ENCODE measurements around the gene PLCH2. TPM values are rescaled to one million over a fixed set of nuclear protein-coding genes. Genes with fewer than 3 reads are reported as not detected.
"Not testable (repeated sequence)": the region's sequence is repeated elsewhere in the genome, so short reads cannot be mapped to it uniquely, and the experiment has no call there.

Gene PLCH2
- total RNA-seq, 1 experiment from 2014 or later = 0.22 TPM

DNA sequence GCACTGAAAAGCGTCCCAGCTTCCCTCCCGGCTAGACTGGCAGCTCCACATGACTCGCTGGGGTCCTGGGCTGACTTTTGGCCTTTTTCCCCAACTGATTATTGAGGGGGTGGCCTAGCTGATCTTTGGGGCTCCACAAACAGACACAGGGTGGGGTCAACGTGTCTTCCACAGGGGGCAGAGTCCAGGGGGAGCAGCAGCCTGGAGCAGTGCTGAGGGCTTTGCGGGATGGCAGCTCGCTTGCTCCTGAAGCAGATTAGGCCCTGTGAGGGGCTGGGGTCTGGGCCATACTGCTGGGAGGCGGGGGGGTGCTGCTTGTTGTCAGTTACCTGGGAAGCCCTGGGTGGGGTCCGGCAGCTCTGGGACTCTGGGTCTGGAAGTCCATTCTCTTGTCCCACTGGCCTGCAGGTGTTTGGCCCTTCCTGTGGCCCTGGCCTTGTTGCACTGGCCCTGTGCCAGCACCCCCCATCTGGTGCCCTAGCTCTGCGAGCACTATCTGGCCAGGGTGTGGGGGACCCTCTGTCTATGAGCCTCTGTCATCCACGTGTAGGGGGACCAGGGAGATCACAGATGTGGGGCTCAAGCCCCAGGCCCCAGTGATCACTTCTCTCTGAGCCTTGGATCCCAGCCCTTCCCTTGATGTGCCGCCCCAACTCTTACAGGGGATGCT lies 66.3 kb downstream of the PLCH2 start:
- Histone ChIP-seq H3K4me1 (peaks cover 30% of the 10 kb centered on the region), H3K36me3 (no peaks in the 10 kb centered on the region), H3K27ac (no peak overlapping the region)

DNA sequence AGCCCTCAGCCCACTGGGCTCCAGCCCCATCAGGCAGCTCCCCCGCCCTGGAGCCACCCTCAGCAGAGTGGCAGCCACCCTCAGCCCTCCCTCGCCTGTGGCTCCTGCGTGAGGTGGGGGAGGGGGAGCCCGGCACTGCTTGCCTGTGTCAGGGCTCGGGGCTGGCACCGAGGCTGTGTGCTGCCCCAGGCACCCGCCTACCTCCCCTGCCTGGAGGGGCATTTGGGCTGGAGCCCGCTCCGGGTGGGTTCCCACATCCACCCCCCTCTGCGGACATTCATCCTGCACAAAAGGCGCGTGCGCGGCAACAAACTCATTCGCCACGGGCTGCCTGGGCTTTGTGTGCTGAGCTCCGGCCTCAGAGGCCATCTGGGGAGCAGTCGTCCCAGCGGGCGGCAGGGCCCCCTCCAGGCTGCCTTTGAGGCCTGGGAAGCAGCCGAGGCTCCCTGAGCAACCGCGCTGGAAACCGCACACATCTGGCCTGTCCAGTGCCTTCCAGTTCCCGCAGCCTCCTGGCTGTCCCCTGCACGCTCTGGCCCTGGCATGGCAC lies 67.5 kb downstream of the PLCH2 start:
- H3K4me1 ChIP-seq = peaks cover 30% of the 10 kb centered on the region
- peak; percentile 74 to 85 for DNase-seq

More for the DNA sequence above, 66.3 kb downstream of the PLCH2 start:
- Histone ChIP-seq H3K27me3 (peaks cover 17% of the 10 kb centered on the region; the same call in 1 of the 2 replicates), H3K4me3 (no peak overlapping the region), H3K9me3 (replicated peaks) (no peaks in the 10 kb centered on the region)
- DNase-seq = no peak

DNA sequence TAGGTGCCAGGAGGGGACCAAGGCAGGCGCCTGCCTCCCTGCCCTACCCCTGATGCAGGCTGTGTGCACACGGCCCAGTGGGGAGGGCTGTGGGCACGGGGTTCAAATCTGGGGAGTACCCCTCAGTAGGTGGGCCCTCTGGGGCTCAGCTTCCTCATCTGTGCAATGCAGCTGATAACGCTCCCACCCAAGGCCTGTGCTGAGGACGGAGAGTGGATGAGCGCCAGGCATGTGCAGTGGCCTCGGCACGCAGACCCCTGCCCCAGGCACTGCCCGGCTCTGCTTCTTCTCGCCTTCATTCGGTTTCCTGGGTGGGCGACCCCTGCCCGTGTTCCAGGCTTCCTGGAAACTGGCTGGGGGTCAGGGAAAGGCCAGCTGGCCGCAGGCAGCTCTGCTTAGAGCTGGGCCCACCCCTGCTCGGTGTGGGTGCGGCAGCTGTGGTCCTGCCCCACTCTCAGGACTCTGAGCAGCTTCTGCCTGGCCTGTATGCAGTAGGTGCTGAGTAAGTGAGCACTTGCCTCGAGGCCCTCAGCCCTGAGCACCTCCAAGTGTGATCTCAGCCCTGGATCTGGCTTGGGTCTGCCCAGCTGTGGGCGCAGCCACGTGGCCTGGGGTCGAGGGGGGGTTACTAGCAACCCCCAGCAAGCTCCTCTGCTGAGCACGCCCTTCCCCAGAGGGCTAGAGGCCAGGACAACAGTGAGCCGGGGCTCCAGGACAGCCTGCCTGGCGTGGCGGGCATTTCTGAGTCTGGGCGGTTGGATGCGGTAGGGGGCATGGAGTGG lies 68.2 kb downstream of the PLCH2 start:
- Histone ChIP-seq H3K27me3 (peaks cover 20% of the 10 kb centered on the region; the same call in 1 of the 2 replicates), H3K27ac (peak overlapping the region; percentile 30), H3K4me1 (peaks cover 30% of the 10 kb centered on the region), H3K4me3 (no peak overlapping the region), H3K36me3 (no peaks in the 10 kb centered on the region), H3K9me3 (replicated peaks) (no peaks in the 10 kb centered on the region)
- DNase-seq = peak; percentile 61 to 74

More for the DNA sequence above, 67.5 kb downstream of the PLCH2 start:
- Histone ChIP-seq H3K4me3 (peak overlapping the region; percentile 22), H3K36me3 (no peaks in the 10 kb centered on the region), H3K27me3 (peaks cover 17% of the 10 kb centered on the region; the same call in 1 of the 2 replicates), H3K27ac (peak overlapping the region; percentile 30), H3K9me3 (replicated peaks) (no peaks in the 10 kb centered on the region)

DNA sequence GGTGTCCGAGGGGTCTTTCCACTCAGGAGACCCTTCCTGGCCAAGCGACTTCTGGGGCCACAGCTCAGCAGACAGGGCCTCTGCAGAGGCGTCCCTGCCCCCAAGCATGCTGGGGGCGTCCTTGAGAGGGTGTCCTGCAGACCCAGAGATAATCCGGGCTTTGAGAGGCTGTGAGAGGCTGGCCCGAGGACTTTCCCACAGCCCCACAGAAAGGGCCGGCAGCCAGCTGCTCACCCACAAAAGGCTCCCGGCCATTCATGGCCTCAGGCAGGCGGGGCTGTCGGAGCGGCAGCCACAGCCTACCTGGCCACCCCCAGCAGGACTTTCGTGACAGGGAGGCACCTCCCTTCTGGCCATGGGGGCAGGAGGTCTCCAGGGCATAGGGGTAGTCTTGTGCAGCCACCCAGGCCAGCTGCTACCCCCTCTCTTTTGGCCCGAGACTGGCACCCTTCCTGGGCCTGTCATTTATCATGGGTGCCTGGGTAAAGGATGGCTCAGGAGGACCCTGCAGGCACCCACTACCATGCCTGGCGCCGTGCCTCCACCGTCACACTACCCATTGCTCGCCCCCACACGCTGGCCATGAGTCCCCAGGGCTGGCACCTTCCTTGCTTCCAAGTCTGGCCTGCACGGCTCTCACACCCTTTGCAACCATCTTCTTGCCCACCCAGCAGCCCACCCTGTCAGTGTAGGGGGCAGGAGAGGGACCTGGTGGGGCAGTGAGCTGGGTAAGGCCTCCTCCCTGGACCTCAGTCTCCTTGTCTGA lies 69.0 kb downstream of the PLCH2 start:
- Histone ChIP-seq H3K9me3 (replicated peaks) (no peaks in the 10 kb centered on the region), H3K4me3 (no peak overlapping the region), H3K4me1 (peaks cover 30% of the 10 kb centered on the region), H3K27me3 (peaks cover 23% of the 10 kb centered on the region; the same call in 1 of the 2 replicates), H3K36me3 (no peaks in the 10 kb centered on the region), H3K27ac (peak overlapping the region; percentile 30)
- peak; percentile 67 to 82 for DNase-seq

DNA sequence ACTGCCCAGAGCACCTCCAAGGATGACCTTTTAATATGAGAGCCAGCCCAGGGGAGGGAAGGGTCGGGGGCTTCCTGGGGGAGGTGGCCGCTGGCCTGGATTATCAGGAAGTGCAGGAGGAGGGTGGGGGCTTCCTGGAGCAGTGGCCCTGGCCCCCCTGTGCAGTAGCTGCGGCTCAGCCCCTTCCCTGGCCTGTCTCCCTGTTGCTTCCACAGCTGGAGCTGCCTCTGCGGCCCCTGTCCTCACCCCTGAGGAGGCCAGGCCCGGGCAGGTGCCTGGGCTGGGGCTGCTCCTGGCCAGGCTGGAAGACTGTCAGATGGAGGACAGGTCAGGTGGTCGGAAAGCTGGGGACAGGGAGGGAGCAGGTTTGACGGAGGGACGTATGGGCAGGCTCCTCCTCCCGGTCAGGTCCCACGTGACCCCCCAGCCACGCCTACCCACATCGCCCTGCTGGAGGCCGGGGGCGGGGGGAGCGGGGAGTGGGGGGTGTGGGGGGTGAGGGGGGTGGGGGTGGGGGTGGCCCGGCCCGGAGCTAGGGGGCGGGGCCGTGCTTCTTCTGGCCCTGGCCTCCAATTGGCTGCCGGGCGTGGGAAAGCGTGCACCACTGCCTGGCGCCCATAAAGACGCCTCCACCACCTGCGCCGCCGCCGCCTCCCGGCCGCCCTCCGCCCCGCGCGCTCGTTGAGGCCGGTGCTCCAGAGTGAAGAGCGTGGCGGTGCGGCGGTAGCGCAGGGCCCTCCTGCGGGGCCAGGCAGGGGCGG lies 69.8 kb downstream of the PLCH2 start:
- H3K4me3 ChIP-seq = no peak overlapping the region
- H3K4me1 ChIP-seq = peaks cover 30% of the 10 kb centered on the region
- peak; percentile 67 to 70 for DNase-seq
- H3K27ac ChIP-seq = no peak overlapping the region
- H3K36me3 ChIP-seq = no peaks in the 10 kb centered on the region
- no peaks in the 10 kb centered on the region for H3K9me3 ChIP-seq (replicated peaks)
- peaks cover 19% of the 10 kb centered on the region; the same call in 1 of the 2 replicates for H3K27me3 ChIP-seq

DNA sequence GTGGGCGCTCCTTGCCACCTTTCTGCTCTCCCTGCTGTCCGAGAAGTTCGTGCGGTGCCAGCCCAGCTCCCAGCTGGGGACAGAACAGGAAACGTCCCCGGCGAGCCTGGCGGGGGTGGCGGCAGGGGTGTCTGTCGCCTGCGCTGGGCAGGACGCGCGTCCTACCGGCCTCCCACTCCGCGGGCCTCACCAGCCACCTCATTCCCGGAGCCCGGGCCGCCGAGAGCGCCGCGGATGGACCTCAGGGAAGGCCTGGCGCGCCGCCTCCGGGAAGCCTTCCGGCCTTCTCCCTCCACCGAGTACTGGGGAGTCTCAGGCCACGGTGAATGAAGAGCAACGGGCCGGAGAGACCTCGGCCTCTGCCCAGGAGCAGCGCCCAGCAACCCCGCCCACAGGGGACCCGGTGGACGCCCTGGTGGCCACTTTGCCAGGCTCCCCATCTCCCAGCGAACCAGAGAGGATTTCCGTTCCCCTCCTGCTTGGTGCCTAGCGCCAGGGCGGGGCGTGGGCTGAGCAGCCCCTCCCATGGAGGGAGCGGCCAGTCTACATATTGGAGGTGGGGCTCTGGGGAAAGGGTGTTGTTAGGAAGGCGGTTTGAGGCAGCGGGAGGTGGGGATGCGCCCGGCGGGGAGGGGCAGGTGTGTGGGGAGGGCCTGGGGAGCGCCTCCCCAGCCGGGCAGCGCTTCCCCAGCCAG lies 70.6 kb downstream of the PLCH2 start:
- DNase-seq = peak in 1 of 2 experiments; percentile 52
- Histone ChIP-seq H3K9me3 (replicated peaks) (no peaks in the 10 kb centered on the region), H3K27ac (no peak overlapping the region), H3K36me3 (no peaks in the 10 kb centered on the region), H3K4me3 (no peak overlapping the region), H3K4me1 (peaks cover 27% of the 10 kb centered on the region), H3K27me3 (peaks cover 20% of the 10 kb centered on the region)

DNA sequence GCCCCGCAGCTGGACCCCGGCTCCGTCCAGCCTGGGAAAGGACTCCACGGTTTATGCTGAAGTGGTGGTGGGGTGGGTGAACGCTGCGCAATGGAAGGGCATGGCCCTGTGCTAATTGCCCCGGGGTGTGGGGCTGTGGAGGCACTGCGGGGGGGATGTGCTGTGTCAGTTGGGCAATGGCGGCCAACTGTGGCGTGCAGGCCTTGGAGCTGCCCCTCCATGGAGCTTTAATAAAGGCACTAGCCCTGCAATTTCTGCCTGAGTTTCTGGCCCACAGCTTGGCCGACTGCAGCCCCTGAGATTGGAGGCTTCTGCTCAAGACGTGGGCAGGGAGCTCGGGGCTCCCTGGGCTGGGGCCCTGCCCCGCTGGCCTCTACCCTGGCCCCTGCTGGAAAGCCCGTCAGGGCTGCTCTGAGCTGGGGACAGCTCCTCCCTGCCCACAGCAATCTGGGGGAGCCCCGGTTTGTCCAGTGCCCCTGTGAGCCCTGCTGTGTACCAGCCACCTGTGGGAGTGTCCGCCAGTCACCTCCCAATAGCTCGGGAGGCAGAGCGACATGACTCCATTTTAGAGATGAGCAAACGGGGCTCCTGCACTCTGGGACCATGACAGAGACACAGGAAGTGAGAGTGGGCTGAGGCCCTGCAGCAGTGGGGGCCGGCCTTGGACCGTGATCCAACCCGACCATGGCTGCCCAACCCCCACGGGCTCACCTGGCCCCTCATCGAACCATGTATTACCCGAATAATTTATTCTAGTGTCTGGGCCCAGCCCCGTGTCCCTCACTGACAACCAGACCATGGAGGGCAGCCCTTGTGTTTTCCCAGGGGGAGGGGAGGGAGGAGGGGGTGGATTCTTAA lies 71.3 kb downstream of the PLCH2 start:
- peaks cover 27% of the 10 kb centered on the region for H3K4me1 ChIP-seq
- H3K27me3 ChIP-seq = peaks cover 18% of the 10 kb centered on the region
- H3K36me3 ChIP-seq = no peaks in the 10 kb centered on the region
- no peak for DNase-seq
- no peaks in the 10 kb centered on the region for H3K9me3 ChIP-seq (replicated peaks)
- H3K4me3 ChIP-seq = no peak overlapping the region
- H3K27ac ChIP-seq = no peak overlapping the region

DNA sequence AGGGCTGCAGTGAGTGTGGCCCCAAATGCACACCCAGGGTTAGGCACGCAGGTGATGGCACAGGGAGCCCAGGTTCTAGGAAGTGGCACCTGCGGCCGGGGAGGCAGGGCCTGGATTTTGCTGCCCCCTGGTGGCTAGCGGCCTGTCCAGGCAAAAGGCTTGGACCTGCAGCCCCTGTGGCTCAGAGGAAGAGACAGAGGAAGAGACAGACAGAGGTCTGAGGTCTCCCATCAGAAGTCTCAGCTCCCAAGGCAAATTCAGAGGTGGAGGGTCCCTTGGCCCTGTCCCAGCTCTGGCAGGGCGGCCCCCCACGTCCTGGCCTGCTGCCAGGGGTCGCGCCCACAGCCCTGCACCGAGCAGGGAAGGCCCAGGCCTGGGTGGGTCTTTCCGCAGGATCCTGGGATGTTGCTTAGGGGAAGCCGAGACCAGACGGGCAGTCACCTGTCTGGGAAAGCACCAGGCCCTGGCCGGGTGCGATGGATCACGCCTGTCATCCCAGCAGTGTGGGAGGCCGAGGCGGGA lies 72.0 kb downstream of the PLCH2 start:
- no peaks in the 10 kb centered on the region for H3K9me3 ChIP-seq (replicated peaks)
- no peak overlapping the region for H3K4me3 ChIP-seq
- no peaks in the 10 kb centered on the region for H3K36me3 ChIP-seq
- DNase-seq = peak; percentile 70 to 82
- H3K27ac ChIP-seq = no peak overlapping the region
- H3K27me3 ChIP-seq = peaks cover 18% of the 10 kb centered on the region
- H3K4me1 ChIP-seq = peaks cover 24% of the 10 kb centered on the region

DNA sequence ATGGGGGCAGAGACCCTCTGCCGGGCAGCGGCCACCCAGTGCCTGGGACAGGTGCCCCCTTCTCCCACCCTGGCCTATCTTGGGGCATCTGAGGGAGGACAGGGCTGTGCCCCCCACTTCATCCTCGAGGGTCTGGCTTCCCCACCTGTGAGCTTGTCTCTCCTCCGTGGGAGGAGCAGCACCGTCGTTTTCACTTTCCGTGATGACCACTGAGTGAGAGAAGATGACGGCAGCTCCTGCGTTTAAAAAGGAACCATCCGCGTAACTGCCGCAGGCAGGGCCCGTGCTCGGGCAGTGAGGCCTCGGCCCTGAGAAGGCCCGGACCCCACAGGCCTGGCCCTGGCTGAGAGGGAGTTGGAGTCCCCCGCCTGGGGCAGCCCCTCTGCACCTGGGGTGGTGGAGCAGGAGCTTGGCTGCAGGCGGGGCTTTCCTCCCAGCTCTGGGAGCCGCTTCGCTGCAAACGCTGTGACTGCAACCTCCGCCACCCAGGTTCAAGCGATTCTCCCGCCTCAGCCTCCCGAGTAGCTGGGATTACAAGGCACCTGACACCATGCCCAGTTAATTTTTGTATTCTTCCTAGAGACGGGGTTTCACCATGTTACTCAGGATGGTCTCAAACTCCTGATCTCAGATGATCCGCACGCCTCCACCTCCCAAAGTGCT lies 73.4 kb downstream of the PLCH2 start:
- H3K36me3 ChIP-seq; H3K9me3 ChIP-seq (replicated peaks); DNase-seq; H3K27ac ChIP-seq; H3K4me3 ChIP-seq: not testable (repeated sequence)
- peaks cover 24% of the 10 kb centered on the region for H3K27me3 ChIP-seq
- peaks cover 10% of the 10 kb centered on the region for H3K4me1 ChIP-seq

DNA sequence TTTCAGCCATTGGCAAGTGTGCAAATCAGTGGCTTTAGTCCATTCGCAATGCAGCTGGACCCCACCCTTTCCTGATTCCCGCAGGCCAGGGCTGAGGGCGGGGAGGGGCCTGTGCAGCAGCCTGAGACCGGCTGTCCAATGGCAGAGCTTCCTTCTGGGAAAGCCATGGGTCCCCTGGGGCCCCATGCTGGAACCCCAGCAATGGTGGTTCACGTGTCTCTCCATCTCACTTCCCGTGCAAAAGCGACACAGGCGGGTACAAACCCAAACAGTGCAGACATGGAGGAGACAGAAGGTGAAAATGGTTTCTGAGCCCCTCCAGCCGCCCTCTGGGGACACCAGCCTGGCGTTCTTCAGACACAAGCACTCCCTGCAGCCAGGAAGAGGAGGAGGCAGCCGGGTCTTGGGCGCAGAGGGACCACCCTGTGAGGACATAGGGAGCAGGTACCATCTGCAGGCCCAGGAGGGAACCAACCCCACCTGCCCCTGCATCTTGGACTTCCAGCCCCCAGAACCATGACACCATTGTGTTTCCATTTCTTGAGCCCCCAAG lies 74.3 kb downstream of the PLCH2 start:
- DNase-seq; H3K27ac ChIP-seq; H3K4me3 ChIP-seq; H3K36me3 ChIP-seq; H3K9me3 ChIP-seq (replicated peaks); H3K4me1 ChIP-seq: not testable (repeated sequence)
- peaks cover 32% of the 10 kb centered on the region for H3K27me3 ChIP-seq

DNA sequence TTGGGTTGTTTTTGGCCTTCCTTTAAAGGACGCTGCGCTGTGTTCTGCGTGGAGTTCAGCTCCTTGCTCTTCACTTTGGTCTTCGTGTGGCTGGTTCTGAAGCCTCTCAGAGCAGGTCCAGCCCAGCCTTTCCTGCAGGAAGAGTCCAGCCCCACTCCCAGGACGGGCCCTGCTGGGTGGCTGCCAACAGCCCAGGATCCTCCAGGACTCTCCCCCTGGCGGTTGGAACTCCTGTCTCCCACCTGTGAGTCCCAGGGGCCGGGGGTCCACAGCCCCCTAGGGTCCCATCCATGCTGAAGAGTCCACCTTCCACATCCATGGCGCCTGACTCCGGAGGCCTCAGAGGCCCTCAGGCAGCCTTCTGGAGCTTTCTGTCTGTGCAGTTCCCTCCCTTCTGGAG lies 75.5 kb downstream of the PLCH2 start:
- not testable (repeated sequence) for H3K4me3 ChIP-seq

DNA sequence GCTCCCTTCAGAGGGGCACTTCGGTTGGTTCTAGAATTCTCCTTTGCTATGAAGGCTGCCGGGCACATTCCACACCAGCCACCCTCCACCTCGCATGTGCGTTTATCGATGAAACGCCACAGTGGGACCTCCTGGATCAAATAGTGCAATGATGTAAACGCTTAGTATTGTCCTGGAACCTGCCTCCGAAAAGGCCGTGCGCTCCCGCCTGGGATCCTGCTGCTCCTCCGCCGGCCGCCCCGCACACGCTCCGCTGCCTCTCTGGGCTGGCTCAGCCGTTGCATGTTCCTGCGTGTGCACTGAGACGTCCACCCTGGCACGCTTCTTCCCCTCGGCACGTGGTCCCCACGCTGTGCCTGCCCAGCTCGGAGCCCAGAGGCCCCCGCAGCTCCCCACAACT lies 76.1 kb downstream of the PLCH2 start:
- Histone ChIP-seq H3K27ac (no peak overlapping the region), H3K27me3 (peaks cover 48% of the 10 kb centered on the region), H3K4me3 (no peak overlapping the region), H3K4me1 (no peaks in the 10 kb centered on the region), H3K9me3 (replicated peaks) (no peaks in the 10 kb centered on the region), H3K36me3 (no peaks in the 10 kb centered on the region)
- no peak for DNase-seq

More for the DNA sequence above, 75.5 kb downstream of the PLCH2 start:
- H3K36me3 ChIP-seq; H3K4me1 ChIP-seq; H3K9me3 ChIP-seq (replicated peaks); H3K27ac ChIP-seq; DNase-seq: not testable (repeated sequence)
- H3K27me3 ChIP-seq = peaks cover 44% of the 10 kb centered on the region
